Mucosa of descending colon (tissue), 3 donors: ENCODE measurements around the gene GMDS. TPM values are rescaled to one million over a fixed set of nuclear protein-coding genes. Genes with fewer than 3 reads are reported as not detected.

ENCODE experiments used
- ATAC-seq: fragments of 200-7000 bp; cut with Tn5 transposase; one replicate; pipeline ENCODE4 v1.9.1; 2020; ENCODE audit warnings: mild to moderate bottlenecking, moderate library complexity
- DNase-seq, 3 donors: peaks; one replicate each; pipeline ENCODE4 v3.0.0-alpha.2; 2020
- H3K36me3 ChIP-seq: fragments of 200-600 bp; one replicate; pipeline ENCODE4 v1.8.0; 2021; ENCODE audit warnings: low read depth, mild to moderate bottlenecking
- H3K4me1 ChIP-seq: fragments of 200-600 bp; one replicate; pipeline ENCODE4 v1.8.0; 2021; ENCODE audit warnings: low read depth, mild to moderate bottlenecking
- H3K4me3 ChIP-seq: fragments of 200-600 bp; one replicate; pipeline ENCODE4 v1.8.0; 2021; ENCODE audit warnings: mild to moderate bottlenecking
- H3K9me3 ChIP-seq: fragments of 200-600 bp; one replicate; pipeline ENCODE4 v1.8.0; 2021; ENCODE audit warnings: mild to moderate bottlenecking
- intact Hi-C, 2 donors: fragments of 100-400 bp; cut with DNase I in 1 of 2; cut with micrococcal nuclease in 1 of 2; formaldehyde crosslinking; loops; one replicate each; pipeline versions ENCODE4 v1.11.0 to v1.11.1; 2022; cut with DNase I, micrococcal nuclease
- total RNA-seq, 3 donors: library from RNA; stranded (reverse); fragmentation: NEBNext Ultra II Directional in 2 of 3; extraction: Animal tissue kit (Norgen Biotek cat#: 25700) in 2 of 3; gene quantifications; one replicate each; pipeline versions ENCODE4 v1.2.1 to v1.2.4, GENCODE V29; 2021 to 2023
- TF ChIP-seq, protein P1 (sequence below): fragments of 200-600 bp; IDR thresholded peaks from one replicate; pipeline ENCODE4 v1.8.0; 2022; ENCODE audit warnings: antibody characterized with exemption, mild to moderate bottlenecking
- donor health status: DM: no; HTN: no; CAD: no; lungs with moderate emphysema.
- donor health status: DM: no; HTN: no; CAD: no.
- donor health status: DM: no; HTN: yes; CAD: no.

GMDS gene
- total RNA-seq, 3 donors from 2014 or later, result 68.0 to 228 (median 135) TPM

DNA sequence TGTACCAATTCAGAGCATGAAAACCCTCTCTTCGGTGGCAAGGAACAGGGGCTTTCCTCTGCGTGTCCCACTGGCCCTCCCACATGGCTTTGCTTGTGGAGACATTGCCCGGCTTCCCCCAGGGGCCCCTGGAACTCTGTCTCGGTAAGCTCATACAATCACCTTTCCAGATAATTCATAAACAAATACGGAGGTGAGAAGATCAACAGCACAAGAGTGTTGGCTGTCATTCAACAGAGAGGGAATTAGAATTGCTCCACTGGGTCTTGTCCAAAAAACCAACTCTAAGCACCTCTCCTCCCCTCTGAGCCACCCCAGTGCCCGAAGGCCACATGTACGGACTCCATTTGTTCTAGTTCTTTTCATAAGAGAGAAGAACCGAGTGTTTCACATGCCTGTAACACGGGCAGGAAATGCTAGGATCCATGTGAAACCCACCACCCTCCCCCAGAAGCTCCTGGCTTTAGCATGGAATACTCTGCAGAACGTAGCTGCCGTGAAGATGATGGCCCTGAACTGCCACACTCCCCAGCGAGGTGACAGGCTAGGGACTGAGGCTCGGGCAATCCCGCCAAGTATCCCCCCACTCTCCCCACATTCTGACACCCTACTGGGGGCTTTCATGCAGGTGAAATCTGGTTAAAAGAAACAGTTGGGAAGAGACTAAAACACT lies 660.3 kb downstream of the GMDS start:
- ATAC-seq, result no peak
- intact Hi-C loops, result no loop called here

DNA sequence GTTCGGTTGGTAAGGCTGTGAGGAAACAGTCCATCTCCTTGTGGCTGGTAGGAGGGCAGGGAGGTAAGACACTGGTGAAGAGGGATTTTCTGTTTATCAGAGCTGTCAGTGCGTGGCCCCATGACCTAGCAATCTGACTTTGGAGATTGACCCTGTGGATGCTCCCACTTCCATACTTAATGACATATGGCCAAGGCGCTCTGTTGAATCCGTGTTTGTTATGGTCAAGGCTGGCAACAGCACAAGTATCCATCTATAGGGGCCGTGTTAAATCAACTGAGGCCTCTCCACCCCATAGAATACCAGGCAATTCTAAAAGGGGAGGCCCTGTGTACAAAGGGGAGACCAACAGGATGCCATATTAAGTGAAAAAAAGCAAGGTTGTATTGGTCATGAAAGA lies 661.3 kb downstream of the GMDS start:
- intact Hi-C loops, result no loop called here

More for the DNA sequence above, 660.3 kb downstream of the GMDS start:
- Histone ChIP-seq H3K9me3 (no peaks in the 10 kb centered on the region), H3K4me3 (no peak overlapping the region), H3K4me1 (peaks cover 4% of the 10 kb centered on the region), H3K36me3 (no peaks in the 10 kb centered on the region)
- DNase-seq, result no peak
- TF ChIP-seq, protein P1, sequence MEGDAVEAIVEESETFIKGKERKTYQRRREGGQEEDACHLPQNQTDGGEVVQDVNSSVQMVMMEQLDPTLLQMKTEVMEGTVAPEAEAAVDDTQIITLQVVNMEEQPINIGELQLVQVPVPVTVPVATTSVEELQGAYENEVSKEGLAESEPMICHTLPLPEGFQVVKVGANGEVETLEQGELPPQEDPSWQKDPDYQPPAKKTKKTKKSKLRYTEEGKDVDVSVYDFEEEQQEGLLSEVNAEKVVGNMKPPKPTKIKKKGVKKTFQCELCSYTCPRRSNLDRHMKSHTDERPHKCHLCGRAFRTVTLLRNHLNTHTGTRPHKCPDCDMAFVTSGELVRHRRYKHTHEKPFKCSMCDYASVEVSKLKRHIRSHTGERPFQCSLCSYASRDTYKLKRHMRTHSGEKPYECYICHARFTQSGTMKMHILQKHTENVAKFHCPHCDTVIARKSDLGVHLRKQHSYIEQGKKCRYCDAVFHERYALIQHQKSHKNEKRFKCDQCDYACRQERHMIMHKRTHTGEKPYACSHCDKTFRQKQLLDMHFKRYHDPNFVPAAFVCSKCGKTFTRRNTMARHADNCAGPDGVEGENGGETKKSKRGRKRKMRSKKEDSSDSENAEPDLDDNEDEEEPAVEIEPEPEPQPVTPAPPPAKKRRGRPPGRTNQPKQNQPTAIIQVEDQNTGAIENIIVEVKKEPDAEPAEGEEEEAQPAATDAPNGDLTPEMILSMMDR, result no peak

DNA sequence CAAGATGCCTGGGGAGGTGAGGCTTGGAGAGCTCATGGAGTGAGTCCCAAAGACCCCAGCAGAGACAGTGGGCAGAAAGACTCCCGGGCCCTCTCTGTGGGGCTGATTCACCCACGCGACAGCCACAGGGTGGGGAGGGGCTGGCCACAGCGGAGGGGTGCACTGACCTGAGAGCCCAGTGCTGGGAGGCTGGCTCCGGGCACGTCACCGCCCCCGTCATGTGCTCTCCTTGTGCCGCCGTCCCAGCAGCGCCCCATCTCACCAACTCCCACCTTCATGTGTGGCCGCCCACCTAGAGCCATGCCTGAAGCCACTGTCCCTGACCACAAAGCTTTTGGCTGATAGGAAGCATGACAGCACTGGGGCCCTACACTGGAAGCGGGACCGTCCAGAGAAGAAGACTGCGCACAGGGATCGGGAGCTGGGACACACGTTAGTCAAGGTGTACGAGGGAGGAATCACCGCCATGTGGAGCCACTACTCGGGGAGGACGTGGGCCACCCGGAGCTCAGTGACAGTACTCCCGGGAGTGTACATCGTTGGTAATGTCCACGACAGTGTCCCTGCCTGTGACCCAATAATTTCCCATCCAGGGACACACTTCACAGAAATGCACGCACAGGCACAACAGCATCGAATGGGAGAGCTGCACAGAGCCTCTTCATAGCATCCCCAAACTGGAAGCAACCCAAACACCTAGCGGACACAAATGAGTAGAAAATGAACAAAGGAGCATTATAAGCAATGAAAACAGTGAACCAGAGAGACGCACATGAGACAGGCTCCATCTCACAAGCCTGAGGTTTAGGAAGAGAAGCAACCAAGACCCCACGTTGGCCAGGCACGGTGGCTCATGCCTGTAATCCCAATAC lies 664.0 kb downstream of the GMDS start:
- ATAC-seq (no peak), DNase-seq (no peak)
- TF ChIP-seq, protein P1, result no peak
- Histone ChIP-seq H3K4me1 (no peaks in the 10 kb centered on the region), H3K4me3 (no peak overlapping the region), H3K9me3 (no peaks in the 10 kb centered on the region), H3K36me3 (no peaks in the 10 kb centered on the region)
- intact Hi-C loops, result no loop called here

More for the DNA sequence above, 661.3 kb downstream of the GMDS start:
- Histone ChIP-seq H3K36me3 (no peaks in the 10 kb centered on the region), H3K4me3 (no peak overlapping the region), H3K9me3 (no peaks in the 10 kb centered on the region), H3K4me1 (no peaks in the 10 kb centered on the region)
- no peak for DNase-seq
- TF ChIP-seq, protein P1, result no peak
- no peak for ATAC-seq

DNA sequence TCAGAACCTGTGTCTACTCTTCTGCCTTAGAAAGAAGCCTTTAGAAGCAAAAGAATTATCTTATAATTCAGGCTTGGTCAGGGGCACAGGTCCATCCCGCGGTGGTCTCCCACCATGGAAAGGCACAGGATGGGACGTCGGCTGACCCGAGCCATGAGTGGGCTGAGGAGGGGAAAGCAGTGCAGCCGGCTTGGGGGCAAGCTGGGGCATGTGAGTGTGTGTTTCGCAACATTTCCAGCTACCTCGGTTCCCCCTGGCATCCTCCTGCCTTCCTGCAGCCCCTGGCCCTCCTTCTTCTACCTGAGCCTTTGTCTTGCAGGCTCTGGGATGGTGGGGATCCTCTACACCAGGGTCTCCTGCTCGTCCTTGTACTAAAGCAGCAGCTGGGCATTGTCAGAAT lies 664.8 kb downstream of the GMDS start:
- Histone ChIP-seq H3K4me3 (no peak overlapping the region), H3K9me3 (no peaks in the 10 kb centered on the region), H3K36me3 (no peaks in the 10 kb centered on the region), H3K4me1 (no peaks in the 10 kb centered on the region)
- no peak for DNase-seq
- no peak for ATAC-seq
- TF ChIP-seq, protein P1, result no peak
- intact Hi-C loops, result no loop called here

DNA sequence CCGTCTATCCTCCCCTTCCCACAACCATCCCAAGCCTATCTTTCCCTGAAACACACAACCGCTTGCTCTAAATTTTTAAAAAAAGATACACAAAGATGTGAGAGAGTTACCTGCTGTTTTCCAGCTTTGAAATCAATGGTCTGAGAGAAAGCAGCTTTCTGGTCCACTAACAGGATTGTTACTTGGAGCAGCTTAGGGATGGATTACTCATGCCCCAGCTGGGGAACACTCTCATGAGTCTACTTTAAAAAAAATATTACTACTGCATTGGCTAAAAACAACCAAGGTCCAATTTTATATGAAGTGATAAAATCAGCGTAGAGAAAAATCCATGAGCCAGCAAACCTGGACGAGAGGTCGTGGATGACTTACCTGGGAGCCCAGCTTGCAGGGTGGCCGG lies 665.3 kb downstream of the GMDS start:
- TF ChIP-seq, protein P1, result no peak
- DNase-seq (no peak), ATAC-seq (no peak)
- no peaks in the 10 kb centered on the region for H3K36me3 ChIP-seq
- H3K4me3 ChIP-seq, result no peak overlapping the region
- H3K9me3 ChIP-seq, result no peaks in the 10 kb centered on the region
- intact Hi-C loops, result no loop called here
- no peaks in the 10 kb centered on the region for H3K4me1 ChIP-seq
